ENCODE results near the gene CPEB4. TPM values are rescaled to one million over a fixed set of nuclear protein-coding genes. Genes with fewer than 3 reads are reported as not detected.

CPEB4 gene
- total and polyA plus RNA-seq, 2 donors (not counting 1 experiment from before 2014, with no cell fraction given), result 8.4 to 26.0 TPM

GRCh38 chr5:173970878-173971650 is 82.9 kb downstream of the CPEB4 start:
- H2AFZ ChIP-seq (ENCODE audit: insufficient read depth, low read depth, low read length, poor library complexity, severe bottlenecking), result no peak overlapping the region
- peaks cover 0 to 5% (median 0%) of the 10 kb centered on the region in 3 donors for H3K9me3 ChIP-seq (ENCODE audit: control extremely low read depth in 1 of 3, control insufficient read depth in 2 of 3, insufficient read depth in 1 of 3, low read length in 2 of 3)
- H3K27me3 Mint-ChIP-seq, result peaks cover 15% of the 10 kb centered on the region
- no peak overlapping the region for H3K4me2 ChIP-seq (replicated peaks; ENCODE audit: low read depth, low read length, poor library complexity, severe bottlenecking)
- H3K4me1 Mint-ChIP-seq, result peaks cover 11% of the 10 kb centered on the region
- H3K27me3 ChIP-seq (replicated peaks in 1 of 4; ENCODE audit: control extremely low read depth in 1 of 4, control insufficient read depth in 3 of 4, insufficient read depth in 4 of 4, low read length in 3 of 4), result peaks cover 0 to 7% (median 3%) of the 10 kb centered on the region in 4 experiments
- TF ChIP-seq EZH2 (IDR thresholded peaks at IDR 0.05; ENCODE audit: borderline replicate concordance, insufficient read depth, low read depth, low read length, poor library complexity, severe bottlenecking), result no peak
- TF ChIP-seq, protein P1, sequence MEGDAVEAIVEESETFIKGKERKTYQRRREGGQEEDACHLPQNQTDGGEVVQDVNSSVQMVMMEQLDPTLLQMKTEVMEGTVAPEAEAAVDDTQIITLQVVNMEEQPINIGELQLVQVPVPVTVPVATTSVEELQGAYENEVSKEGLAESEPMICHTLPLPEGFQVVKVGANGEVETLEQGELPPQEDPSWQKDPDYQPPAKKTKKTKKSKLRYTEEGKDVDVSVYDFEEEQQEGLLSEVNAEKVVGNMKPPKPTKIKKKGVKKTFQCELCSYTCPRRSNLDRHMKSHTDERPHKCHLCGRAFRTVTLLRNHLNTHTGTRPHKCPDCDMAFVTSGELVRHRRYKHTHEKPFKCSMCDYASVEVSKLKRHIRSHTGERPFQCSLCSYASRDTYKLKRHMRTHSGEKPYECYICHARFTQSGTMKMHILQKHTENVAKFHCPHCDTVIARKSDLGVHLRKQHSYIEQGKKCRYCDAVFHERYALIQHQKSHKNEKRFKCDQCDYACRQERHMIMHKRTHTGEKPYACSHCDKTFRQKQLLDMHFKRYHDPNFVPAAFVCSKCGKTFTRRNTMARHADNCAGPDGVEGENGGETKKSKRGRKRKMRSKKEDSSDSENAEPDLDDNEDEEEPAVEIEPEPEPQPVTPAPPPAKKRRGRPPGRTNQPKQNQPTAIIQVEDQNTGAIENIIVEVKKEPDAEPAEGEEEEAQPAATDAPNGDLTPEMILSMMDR (IDR thresholded peaks at IDR 0.05), result no peak
- H3K9me3 Mint-ChIP-seq (ENCODE audit: insufficient read depth), result no peaks in the 10 kb centered on the region
- DNase-seq (no peak), ATAC-seq (ENCODE audit: low read depth) (no peak)
- H3K27ac Mint-ChIP-seq, result no peak overlapping the region
- no peak overlapping the region for H3K4me3 Mint-ChIP-seq
- intact Hi-C loops (cut with micrococcal nuclease), result loop anchor here (5.0 kb wide), 1 partner anchor 54 kb away; no protein-coding TSS in a partner anchor
- no peaks in the 10 kb centered on the region for H3K36me3 ChIP-seq (replicated peaks in 1 of 2; ENCODE audit: control extremely low read depth in 1 of 2, control insufficient read depth in 1 of 2, extremely low read depth in 1 of 2, insufficient read depth in 2 of 2, low read length in 1 of 2)
- no peak overlapping the region for H3K4me3 ChIP-seq (ENCODE audit: control extremely low read depth in 1 of 5, extremely low read depth in 1 of 5, insufficient read depth in 1 of 5, low read depth in 2 of 5, low read length in 4 of 5)
- H3K9ac ChIP-seq (ENCODE audit: low read length), result no peak overlapping the region
- no peaks in the 10 kb centered on the region for H4K20me1 ChIP-seq (ENCODE audit: control insufficient read depth, insufficient read depth, low read length, poor library complexity, severe bottlenecking)
- ChIA-PET POLR2A (no interaction called here), CTCF (interaction anchor here (1.0 to 6.0 kb wide), 5 partner anchors 13 to 353 kb away, joined by 3 to 201 read pairs (median 15); partner anchors contain the start of gene BOD1)
- WGBS (ENCODE audit: insufficient coverage), result 93% methylated on average over 16 of the region's 18 CpGs
- H3K79me2 ChIP-seq (ENCODE audit: control insufficient read depth, insufficient read depth, low read length), result no peaks in the 10 kb centered on the region
- no peak overlapping the region for H3K27ac ChIP-seq (ENCODE audit: low read length in 2 of 2)
- H3K4me1 ChIP-seq (ENCODE audit: control insufficient read depth in 2 of 2, insufficient read depth in 2 of 2, low read length in 2 of 2), result peaks cover 13 to 14% of the 10 kb centered on the region in 2 donors

All from B cell (primary cell).